GM18526 (cell line): ENCODE results near the gene ZNF8.

Experiments used
- POLR2A ChIP-seq: IDR thresholded peaks from 3 replicates; pipeline ENCODE4 v1.6.1; 2011; ENCODE audit not compliant: insufficient read length; ENCODE audit errors: extremely low read depth

The ZNF8 gene

DNA sequence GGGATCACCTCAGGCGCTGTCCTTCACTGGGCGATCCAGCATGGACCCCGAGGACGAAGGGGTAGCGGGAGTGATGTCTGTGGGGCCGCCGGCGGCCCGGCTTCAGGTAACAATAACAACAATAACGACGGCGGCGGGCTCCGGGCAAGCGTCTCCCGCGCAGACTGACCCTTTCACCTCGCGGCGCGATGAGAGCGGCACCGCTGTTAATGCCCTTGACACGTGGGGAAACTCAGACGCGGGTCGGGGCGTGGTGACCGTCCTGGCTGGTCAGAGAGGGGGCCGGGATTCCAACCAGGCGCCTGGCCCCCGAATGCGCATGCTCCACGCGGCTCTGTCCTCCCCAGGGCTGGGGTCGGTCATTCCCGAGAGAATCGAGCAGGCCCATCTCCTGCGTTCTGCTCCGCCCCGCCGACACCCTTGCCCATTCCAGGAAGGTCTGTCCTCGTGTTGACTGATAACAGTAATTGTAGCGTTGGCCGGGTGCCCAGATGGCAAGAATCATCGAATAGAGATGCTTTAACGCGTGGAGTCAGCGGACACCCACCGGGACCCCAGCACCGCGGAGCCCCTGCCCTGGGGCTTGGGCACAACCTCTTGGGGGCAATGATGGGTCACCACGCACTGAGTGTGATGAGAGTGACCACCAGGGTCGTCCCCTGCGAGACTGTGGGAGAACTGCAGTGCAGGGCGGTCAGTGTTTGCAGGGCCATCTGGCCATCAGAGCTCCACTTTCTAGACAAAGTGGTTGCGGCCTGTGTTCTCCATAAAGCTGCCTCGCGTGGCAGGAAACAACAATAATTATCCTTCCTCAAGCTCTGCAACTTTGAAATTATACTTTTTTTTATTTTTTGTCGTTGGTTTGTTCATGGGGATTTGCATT lies 528 bp downstream of the ZNF8 start:
- no peak for TF ChIP-seq POLR2A

DNA sequence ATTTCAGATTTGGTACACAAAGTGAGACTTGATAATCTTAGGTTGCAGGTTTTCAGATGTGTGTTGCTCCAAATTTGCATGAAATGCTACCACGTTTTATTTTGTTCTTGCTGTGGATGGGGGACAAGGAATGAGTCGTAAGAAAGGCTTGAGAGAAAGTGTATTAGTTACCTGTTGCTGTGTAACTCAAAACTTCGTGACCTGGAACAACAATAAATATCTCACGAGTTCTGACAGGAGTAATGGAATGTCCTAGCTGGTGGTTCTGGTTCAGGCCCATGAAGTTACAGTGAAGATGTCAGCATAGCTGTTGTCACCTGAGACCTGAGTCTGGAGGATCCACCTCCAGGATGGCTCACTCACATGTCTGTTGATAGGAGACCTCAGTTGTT lies 1.2 kb downstream of the ZNF8 start:
- TF ChIP-seq POLR2A, result no peak

DNA sequence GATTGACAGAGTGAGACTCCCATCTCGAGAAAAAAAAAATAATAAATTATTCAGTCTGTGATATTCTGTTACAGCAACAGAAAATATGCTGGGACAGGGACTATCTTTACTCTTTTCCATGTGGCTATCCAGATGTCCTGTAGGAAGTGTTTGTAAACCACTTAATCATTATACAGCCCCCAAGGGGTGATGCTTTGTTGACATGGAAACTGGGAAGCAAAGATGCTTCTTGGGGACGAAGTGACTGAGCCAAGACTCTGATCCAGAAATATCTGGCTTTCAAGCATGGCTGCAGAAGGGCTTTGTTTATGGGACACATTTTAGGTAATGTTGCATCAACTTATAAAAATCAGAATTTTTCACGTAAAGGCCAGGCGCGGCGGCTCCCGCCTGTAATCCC lies 5.4 kb downstream of the ZNF8 start:
- TF ChIP-seq POLR2A, result no peak

DNA sequence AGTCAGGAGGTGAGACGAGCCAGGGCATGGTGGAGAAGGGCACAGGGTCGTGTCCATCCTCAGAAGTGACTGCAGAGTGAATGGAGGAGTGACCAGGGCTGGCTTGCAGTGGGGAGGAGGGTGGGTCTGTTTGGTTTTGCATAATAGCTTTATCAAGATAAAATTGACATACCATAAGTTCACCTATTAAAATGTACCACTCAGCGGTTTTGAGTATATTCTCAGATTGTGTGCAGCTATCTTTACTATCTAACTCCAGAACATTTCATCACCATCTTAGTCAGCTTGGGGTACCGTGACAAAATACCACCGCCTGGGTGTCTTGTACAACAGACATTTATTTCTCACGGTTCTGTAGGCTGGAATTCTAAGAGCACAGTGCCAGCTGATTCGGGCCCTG lies 13.2 kb downstream of the ZNF8 start:
- TF ChIP-seq POLR2A, result no peak

DNA sequence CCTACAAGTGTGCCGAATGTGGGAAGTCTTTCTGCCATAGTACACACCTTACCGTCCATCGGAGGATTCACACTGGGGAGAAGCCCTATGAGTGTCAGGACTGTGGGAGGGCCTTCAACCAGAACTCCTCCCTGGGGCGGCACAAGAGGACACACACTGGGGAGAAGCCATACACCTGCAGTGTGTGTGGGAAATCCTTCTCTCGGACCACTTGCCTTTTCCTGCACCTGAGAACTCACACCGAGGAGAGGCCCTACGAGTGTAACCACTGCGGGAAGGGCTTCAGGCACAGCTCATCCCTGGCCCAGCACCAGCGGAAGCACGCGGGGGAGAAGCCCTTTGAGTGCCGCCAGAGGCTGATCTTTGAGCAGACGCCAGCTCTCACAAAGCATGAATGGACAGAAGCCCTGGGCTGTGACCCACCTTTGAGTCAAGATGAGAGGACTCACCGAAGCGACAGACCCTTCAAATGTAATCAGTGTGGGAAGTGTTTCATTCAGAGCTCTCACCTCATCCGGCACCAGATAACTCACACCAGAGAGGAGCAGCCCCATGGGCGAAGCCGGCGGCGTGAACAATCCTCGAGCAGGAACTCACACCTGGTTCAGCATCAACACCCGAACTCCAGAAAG lies 16.1 kb downstream of the ZNF8 start:
- no peak for TF ChIP-seq POLR2A

DNA sequence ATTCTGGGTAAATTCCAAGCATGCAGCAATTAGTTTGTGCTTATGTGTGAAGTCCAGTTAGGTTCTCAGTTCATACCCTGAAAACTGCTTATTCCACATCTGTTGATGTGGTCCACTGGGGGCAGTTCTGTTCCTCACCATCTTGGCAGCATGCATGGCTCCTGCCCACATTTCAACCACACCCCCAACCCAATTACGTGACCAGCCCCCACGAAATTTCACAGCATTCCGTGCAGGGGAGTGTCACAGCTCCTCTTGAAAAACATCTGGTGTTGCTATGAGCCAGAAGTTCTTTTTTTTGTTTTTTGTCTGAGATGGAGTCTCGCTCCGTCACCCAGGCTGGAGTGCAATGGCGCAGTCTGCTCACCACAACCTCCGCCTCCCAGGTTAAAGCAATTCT lies 17.3 kb downstream of the ZNF8 start:
- no peak for TF ChIP-seq POLR2A

DNA sequence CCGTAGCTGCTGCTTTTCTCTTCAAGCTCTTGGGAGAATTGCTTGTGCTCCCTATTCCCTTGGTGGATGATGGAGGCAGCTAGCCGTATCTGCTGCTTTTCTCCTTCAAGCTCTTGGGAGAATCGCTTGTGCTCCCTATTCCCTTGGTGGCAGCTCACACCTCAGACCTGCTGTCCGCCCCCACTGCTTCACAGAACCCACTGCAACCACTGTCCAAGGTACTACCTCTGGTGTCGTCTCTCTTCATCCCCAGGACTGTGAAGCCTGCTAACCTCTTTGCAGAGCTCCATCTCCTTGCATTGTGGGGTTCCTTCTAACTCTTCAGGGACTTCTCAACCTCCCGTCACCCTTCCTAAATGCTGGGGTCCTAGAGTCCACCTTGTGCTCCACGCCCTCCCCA lies 21.9 kb downstream of the ZNF8 start:
- TF ChIP-seq POLR2A, result no peak

DNA sequence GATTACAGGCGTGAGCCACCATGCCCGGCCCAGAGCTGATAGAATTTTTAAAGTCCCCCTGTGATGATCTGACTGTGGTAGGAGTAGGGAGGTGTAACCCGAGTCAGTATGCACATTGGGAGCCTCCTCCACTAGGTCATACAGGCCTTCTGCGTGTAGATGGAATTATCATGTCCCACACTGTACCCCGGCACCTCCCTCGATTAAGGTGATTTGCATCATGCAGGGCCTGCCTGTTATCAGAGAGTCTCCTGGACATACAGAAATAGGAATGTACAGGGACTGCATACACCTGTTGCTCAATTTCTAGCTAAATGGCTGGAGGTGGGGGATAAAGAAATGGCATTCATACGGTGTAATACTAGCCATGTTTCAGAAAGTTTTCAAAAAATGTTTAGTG lies 25.5 kb downstream of the ZNF8 start:
- no peak for TF ChIP-seq POLR2A

DNA sequence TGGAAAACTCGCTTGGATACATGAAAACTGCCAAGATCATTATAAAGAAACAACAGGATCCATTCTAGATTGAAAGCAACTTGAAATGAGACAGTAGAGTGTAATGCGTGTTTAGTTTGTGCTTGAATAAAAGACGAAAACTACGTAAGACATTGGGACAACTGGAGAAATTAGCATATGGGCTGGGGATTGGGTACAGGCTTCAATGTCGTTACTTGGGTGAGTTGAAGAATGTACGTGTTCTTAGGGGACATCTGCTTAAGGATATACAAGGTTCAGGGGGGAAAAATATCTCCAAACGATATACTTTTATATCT lies 26.0 kb downstream of the ZNF8 start:
- no peak for TF ChIP-seq POLR2A

DNA sequence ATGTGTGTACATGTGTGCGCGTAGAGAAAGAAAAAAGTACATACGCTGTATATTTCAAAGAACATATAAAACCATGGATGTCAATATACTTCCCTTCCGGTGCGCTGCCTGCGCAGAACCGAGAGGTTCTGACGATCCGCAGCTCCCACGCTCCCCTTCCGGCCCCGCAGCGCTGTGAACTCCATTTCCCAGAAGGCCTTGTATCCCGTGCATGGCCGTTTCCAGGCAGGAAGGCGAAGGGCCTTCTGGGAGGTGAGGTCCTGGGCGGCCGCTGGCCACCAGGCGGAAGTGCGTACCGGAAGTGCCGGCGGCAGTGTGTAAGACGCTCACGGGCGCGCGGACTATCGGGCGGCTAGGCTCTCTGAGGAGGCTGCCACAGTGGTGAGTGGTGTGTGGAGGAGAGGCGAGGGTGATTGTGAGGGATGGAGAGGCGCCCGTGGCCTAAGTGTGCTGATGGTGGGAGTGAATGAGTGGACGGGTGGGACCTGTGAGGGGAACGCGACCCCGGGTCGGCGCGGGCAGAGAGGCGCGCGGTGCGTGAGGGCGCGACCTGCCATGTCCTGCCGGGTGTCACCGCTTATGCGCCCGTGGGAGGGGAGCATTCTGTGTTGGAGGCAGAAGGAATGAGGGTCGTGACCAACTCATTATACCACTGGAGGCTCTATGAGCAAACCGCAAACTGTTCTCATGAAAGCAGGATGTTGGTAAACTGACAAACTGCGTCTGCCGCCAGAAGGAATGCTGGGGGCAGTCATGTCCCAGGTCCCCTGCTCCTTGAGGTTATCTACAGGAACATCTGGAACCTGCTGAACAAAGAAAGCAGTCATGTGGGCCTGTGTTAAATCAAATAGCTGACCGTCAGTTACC lies 26.5 kb downstream of the ZNF8 start, which contains the start of gene ERVK3-1:
Gene ERVK3-1, plus strand, starts transcription at position 313 of the 867 bp plus-strand sequence. CDS start 6,792 bp downstream, outside the sequence.
- peak; percentile 97 for TF ChIP-seq POLR2A

DNA sequence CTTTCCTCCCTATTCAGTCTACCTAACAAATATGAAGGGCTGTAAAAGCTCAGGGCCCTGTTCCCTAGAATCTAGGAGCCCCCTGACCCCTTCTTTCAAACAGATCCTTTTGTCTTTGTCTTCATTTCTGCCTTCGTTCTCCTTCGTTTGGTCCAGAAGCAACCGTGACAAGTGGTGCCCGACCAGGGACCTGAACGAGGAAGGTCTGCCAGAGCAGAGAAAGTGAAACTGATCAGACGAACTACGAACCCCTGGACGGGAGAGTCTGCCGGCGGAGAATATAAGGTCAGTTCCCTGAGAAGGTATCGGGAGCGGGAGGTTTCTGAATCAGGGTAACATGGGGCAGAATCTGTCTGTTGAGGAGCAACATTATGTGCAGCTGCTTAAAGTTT lies 27.2 kb downstream of the ZNF8 start:
- no peak for TF ChIP-seq POLR2A

DNA sequence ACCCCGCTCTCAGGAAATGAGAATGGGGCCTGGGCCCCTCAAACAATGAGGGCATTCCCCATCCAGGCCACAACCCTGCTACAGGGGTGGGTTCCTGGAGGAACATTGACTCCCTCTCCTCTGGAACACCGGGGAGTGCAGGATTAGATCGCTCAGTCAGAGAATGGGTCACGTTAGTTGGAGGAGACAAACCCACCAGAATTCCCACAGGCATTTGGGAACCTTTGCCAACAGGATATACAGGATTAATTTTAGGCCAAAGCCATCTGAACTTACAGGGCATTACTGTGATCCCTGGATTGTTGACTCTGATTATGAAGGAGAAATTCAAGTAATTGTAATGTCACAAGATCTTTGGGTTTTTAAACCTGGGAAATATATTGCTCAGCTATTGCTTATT lies 29.0 kb downstream of the ZNF8 start:
- no peak for TF ChIP-seq POLR2A

DNA sequence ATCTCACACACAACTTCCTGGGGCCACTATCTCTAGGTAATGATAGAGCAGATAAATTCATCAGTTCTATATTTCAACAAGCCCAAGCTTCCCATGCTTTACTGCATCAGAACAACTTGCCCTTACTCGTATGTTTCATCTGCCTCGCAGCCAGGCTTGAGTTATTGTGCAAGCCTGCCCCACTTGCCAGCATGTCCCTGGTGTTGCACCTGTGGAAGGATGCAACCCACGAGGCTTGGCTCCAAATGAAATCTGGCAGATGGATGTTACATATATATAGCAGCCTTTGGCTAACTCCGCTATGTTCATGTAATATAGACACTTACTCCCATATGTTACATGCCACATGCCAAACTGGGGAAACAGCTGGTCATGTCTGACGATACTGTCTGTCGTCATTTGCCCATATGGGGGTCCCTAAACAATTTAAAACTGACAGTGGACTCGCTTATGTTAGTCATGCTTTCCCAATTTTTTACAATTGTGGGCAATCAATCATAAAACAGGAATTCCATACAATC lies 32.6 kb downstream of the ZNF8 start:
- no peak for TF ChIP-seq POLR2A

DNA sequence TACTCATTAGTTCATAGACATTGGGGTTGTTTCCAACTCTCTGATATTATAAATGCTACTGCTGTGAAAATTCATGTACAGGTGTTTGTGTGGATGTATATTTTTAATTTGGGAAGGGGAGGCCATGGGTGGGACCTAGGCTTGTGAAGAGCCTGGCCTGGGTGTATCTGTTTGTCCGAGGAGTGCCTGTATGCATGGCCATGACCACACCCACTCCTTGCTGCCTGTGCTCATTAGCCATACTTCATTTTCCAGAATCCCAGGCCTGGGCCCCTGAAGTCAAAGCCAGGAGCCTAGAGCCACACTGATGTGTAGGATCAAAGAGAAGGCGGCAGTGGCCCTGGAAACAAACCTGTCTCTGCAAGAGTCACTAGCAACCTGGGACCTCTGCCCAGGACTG lies 36.8 kb downstream of the ZNF8 start:
- TF ChIP-seq POLR2A, result no peak

DNA sequence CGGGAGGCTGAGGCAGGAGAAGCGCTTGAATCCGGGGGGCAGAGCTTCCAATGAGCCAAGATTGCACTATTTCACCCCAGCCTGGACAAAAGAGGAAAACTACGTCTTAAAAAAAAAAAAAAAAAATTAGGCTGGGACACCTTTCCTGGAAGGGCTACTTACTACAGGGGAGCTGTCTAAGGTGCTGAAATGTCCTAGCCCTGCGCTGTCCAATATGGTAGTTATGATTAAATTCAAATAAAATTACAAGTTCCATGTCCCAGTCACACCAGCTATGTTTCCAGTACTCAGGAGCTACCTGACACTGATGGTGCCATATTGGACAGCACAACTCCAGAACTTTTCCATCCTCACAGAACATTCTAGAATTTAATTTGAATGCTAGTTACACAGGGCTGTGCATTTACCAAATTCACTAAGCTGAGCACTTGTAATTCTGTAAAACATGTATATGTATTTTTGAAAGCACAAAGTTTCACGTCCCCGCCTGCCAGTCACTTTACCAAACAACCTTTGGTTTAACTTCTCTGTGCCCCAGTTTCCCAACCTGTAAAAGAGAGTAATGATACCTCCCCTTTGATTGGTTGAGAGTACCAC lies 38.8 kb downstream of the ZNF8 start:
- no peak for TF ChIP-seq POLR2A
